ENCODE data around the gene TRIM7.
"Not testable (repeated sequence)": the region's sequence is repeated elsewhere in the genome, so short reads cannot be mapped to it uniquely, and the experiment has no call there.

Gene TRIM7

DNA sequence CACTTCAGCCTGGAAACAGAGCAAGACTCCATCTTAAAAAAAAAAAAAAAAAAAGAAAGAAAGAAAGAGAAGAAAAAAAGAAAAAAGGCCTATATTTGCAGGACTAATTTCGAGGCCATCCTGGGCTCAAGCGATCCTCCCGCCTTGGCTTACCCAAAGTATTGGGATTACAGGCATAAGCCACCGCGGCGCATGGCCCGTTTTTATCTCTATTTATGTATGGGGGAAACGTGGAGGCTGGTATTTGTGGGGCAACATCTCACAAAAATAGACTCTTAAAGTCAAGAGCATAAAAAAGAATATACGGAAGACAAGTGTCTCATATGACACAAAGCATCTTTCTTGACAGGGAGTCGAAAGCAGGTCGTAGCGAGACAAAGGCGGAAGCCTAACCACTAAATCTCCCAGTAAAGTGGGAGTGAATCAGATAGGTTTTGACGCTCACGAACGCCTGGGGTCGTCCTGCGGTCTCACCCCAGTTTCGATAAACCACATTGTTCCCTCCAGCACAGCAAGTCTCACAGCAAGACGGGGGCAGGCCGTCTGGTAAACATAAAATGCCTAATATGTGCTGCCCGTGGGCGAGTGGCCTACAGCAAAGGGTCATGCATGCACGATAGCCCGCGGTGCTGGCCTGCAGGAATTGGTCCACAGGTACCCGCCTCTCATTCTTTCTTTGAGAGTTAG is 16.3 kb upstream of the TRIM7 start:
- Histone ChIP-seq H3K4me1 (ENCODE audit: control insufficient read depth in 2 of 2, insufficient read depth in 2 of 2, low read length in 2 of 2) (peaks cover 15 to 17% of the 10 kb centered on the region in 2 donors), H3K4me3 (ENCODE audit: low read length in 2 of 2) (peak overlapping the region in 1 of 2 donors; percentile 83), H3K9me3 (ENCODE audit: control insufficient read depth in 2 of 2, low read length in 2 of 2) (no peaks in the 10 kb centered on the region), H3K27me3 (ENCODE audit: control insufficient read depth in 2 of 2, insufficient read depth in 2 of 2, low read length in 2 of 2) (no peaks in the 10 kb centered on the region), H3K27ac (ENCODE audit: low read depth in 2 of 2, low read length in 2 of 2) (peak overlapping the region in 1 of 2 donors; percentile 99), H3K9ac (ENCODE audit: low read depth in 1 of 2, low read length in 2 of 2) (no peak overlapping the region), H3K36me3 (ENCODE audit: control insufficient read depth in 2 of 2, insufficient read depth in 2 of 2, low read length in 2 of 2) (no peaks in the 10 kb centered on the region)

DNA sequence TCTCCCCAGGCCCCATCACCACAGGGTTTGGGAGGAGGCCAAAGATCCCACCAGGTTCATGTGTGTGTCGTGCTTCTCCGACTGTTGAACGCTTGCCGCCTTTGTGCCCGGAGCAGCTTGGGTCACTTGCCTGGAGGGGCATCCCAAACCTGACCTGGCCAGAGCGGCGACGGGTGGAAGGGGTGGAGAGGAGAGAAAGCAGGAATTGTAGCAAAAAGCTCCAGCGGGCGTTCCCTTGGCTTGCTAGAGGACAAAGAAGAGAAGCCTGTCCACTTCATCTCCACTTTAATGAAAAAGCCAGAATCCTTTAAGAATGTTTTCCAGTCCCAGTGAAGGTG is 15.2 kb upstream of the TRIM7 start:
- H3K4me1 ChIP-seq (ENCODE audit: control insufficient read depth in 2 of 2, insufficient read depth in 2 of 2, low read length in 2 of 2) = peaks cover 16 to 17% of the 10 kb centered on the region in 2 donors
- H3K9ac ChIP-seq (ENCODE audit: low read depth in 1 of 2, low read length in 2 of 2) = no peak overlapping the region
- H3K4me3 ChIP-seq (ENCODE audit: low read length in 2 of 2) = no peak overlapping the region
- no peaks in the 10 kb centered on the region for H3K27me3 ChIP-seq (ENCODE audit: control insufficient read depth in 2 of 2, insufficient read depth in 2 of 2, low read length in 2 of 2)
- no peaks in the 10 kb centered on the region for H3K36me3 ChIP-seq (ENCODE audit: control insufficient read depth in 2 of 2, insufficient read depth in 2 of 2, low read length in 2 of 2)
- no peaks in the 10 kb centered on the region for H3K9me3 ChIP-seq (ENCODE audit: control insufficient read depth in 2 of 2, low read length in 2 of 2)
- no peak overlapping the region for H3K27ac ChIP-seq (ENCODE audit: low read depth in 2 of 2, low read length in 2 of 2)

DNA sequence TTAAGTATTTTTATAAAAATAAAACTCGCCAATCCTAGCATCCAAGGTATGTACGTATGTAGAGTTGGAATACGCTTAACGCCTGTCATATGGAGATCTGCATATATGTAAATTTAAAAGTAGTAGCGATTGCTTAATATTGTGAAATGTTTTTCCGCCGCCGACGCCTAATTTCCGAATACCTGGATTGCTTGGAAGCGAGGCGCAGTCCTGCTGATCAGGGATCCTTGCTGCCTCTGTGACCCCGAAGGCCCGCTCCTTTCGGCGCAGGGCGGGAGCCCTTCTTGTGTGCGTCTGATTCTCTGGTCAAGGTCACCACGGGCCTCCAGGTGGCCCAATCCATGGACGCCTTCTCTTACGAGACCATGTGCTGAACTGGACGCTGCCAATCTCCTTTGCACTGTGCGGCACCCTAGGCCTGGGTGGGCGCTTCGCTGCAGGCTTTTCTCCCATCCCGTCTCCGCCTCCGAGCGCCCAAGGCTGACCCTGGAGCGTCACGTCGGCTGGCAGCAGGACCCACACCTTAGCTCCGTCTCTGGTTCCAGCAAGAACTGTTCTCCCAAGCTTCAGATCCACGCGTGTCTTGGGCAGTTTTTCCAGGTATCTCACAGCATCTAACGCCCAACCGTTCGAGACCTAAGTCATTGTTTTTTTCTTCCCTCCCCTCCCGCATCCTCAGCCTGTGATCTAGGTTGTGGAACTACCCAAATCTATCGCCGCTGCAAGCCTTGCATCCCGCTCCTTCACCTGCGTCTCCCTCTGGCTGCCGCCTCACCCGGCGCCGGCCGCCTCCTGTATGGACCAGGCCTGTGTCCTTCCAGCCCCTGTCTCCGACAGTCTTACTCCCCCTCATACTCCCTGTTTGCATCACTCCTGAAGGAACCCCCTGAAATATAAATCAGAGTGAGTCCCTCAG is 14.5 kb upstream of the TRIM7 start:
- Histone ChIP-seq H3K36me3 (ENCODE audit: control insufficient read depth in 2 of 2, insufficient read depth in 2 of 2, low read length in 2 of 2) (no peaks in the 10 kb centered on the region), H3K9ac (ENCODE audit: low read depth in 1 of 2, low read length in 2 of 2) (no peak overlapping the region), H3K27me3 (ENCODE audit: control insufficient read depth in 2 of 2, insufficient read depth in 2 of 2, low read length in 2 of 2) (no peaks in the 10 kb centered on the region), H3K9me3 (ENCODE audit: control insufficient read depth in 2 of 2, low read length in 2 of 2) (no peaks in the 10 kb centered on the region), H3K4me3 (ENCODE audit: low read length in 2 of 2) (no peak overlapping the region), H3K4me1 (ENCODE audit: control insufficient read depth in 2 of 2, insufficient read depth in 2 of 2, low read length in 2 of 2) (peaks cover 16 to 17% of the 10 kb centered on the region in 2 donors), H3K27ac (ENCODE audit: low read depth in 2 of 2, low read length in 2 of 2) (no peak overlapping the region)

DNA sequence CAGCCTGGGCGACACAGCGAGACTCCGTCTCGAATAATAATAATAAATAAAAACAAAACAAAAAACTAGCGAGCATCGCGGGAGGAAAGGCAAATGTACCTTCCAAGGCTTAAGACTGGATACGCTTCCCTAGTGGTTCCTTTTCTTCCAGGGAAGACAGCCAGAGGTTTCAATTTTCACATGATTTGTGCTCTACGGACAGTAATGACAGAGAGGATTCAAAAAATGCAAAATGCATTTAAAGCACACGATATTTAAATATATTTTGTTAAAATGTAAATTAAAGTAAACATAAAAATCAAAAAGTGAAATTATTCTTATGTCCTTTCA is 13.8 kb upstream of the TRIM7 start:
- no peak overlapping the region for H3K27ac ChIP-seq (ENCODE audit: low read depth in 2 of 2, low read length in 2 of 2)

DNA sequence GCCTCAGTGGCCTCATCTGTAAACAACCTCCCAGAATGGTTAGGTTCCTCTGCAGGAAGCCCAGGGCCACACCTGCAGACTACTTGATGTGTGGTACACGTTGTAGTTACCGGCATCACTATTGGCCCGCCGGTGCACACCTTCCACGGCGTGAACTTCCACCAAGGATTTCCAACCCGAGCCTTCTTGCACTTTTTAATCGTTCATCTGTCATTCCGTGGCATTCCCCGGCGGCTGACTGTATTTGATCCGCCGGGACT is 12.7 kb upstream of the TRIM7 start:
- no peaks in the 10 kb centered on the region for H3K9me3 ChIP-seq (ENCODE audit: control insufficient read depth in 2 of 2, low read length in 2 of 2)
- H3K27me3 ChIP-seq (ENCODE audit: control insufficient read depth in 2 of 2, insufficient read depth in 2 of 2, low read length in 2 of 2) = no peaks in the 10 kb centered on the region
- no peaks in the 10 kb centered on the region for H3K36me3 ChIP-seq (ENCODE audit: control insufficient read depth in 2 of 2, insufficient read depth in 2 of 2, low read length in 2 of 2)
- H3K27ac ChIP-seq (ENCODE audit: low read depth in 2 of 2, low read length in 2 of 2) = peak overlapping the region; percentile 54 to 67
- peak overlapping the region; percentile 62 to 80 for H3K4me3 ChIP-seq (ENCODE audit: low read length in 2 of 2)
- H3K4me1 ChIP-seq (ENCODE audit: control insufficient read depth in 2 of 2, insufficient read depth in 2 of 2, low read length in 2 of 2) = peaks cover 10 to 14% of the 10 kb centered on the region in 2 donors
- H3K9ac ChIP-seq (ENCODE audit: low read depth in 1 of 2, low read length in 2 of 2) = peak overlapping the region; percentile 34 to 49

More for the DNA sequence above, 13.8 kb upstream of the TRIM7 start:
- H3K4me3 ChIP-seq (ENCODE audit: low read length in 2 of 2) = peak overlapping the region in 1 of 2 donors; percentile 15
- H3K9ac ChIP-seq (ENCODE audit: low read depth in 1 of 2, low read length in 2 of 2) = no peak overlapping the region
- H3K27me3 ChIP-seq (ENCODE audit: control insufficient read depth in 2 of 2, insufficient read depth in 2 of 2, low read length in 2 of 2) = no peaks in the 10 kb centered on the region
- no peaks in the 10 kb centered on the region for H3K9me3 ChIP-seq (ENCODE audit: control insufficient read depth in 2 of 2, low read length in 2 of 2)
- peaks cover 10 to 14% of the 10 kb centered on the region in 2 donors for H3K4me1 ChIP-seq (ENCODE audit: control insufficient read depth in 2 of 2, insufficient read depth in 2 of 2, low read length in 2 of 2)
- no peaks in the 10 kb centered on the region for H3K36me3 ChIP-seq (ENCODE audit: control insufficient read depth in 2 of 2, insufficient read depth in 2 of 2, low read length in 2 of 2)

DNA sequence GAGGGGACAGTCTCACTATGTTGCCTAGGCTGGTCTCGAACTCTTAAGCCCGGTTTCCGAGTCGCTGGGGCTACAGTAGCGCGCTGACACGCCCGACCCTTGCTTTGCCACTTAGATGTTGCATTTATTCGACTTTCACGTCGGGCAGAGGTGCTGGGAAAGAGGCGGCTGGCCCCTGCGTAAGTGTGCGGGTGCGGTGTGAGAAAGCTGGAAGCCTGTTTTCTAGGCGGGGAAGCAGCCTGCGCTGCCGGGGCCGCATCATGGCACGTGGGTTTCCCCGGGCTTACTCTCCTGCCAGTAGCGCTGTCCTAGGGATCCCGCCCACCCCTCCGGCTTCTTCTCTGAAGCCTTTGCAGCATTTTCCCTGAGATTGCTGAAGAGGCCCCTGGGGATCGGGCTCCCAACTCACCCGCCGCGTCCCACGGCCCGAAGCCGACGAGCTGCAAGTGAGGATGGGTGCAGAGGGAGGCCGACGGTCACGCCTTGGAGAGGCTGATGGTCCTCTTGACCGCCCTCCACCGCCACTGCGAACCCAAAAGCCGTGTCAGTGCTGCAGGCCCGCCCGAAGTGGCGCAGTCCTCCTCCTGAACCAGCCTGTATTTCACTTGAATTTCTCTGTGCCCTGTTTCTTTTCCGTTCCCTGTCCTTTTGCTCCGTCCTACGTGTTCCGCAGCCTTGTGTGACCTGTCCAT is 12.3 kb upstream of the TRIM7 start:
- peak overlapping the region; percentile 35 to 49 for H3K9ac ChIP-seq (ENCODE audit: low read depth in 1 of 2, low read length in 2 of 2)
- H3K27me3 ChIP-seq (ENCODE audit: control insufficient read depth in 2 of 2, insufficient read depth in 2 of 2, low read length in 2 of 2) = no peaks in the 10 kb centered on the region

DNA sequence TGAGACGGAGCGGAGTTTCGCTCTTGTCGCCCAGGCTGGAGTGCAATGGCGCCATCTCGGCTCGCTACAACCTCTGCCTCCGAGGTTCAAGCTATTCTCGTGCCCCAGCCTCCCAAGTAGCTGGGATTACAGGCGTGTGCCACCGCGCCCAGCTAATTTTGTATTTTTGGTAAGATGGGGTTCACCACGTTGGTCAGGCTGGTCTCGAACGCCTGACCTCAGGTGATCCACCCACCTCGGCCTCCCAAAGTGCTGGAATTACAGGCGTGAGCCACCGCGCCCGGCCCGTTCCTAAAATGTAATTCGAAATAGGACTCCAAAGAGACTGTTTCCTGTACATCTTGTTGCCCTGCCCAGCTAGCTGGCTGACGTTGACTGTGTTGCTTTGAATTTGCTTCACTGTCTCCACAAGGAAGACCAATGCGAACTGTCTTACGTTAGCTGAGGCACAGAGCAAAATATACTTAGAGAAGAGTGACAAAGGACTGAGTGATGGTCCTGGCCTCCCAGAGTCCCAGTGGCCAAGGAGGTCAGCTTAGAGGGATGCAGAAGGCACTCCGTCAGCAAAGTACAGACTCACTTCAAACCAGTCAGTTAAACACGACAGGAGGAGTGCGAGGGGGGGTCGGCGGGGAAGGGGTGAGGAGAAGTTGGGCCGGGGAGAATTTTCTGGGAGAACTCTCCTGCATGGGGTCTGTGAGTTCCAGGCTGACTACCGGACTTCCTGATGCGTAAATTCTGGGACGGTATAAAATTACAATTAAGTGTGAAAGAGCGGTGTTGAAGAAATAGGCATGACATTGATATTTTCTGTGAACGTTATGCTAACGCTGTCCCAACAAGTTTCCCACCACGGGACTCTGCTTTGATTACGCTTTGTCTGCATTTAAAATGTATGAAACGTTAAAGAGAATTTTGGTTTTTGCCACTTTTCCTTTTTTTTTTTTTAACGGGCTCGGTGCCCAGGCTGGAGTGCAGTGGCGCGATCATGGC is 11.3 kb upstream of the TRIM7 start:
- Histone ChIP-seq H3K9ac (ENCODE audit: low read depth in 1 of 2, low read length in 2 of 2) (peak overlapping the region; percentile 1 to 41), H3K27ac (ENCODE audit: low read depth in 2 of 2, low read length in 2 of 2) (peak overlapping the region in 1 of 2 donors; percentile 23), H3K4me1 (ENCODE audit: control insufficient read depth in 2 of 2, insufficient read depth in 2 of 2, low read length in 2 of 2) (peaks cover 10 to 11% of the 10 kb centered on the region in 2 donors), H3K27me3 (ENCODE audit: control insufficient read depth in 2 of 2, insufficient read depth in 2 of 2, low read length in 2 of 2) (no peaks in the 10 kb centered on the region), H3K9me3 (ENCODE audit: control insufficient read depth in 2 of 2, low read length in 2 of 2) (no peaks in the 10 kb centered on the region), H3K36me3 (ENCODE audit: control insufficient read depth in 2 of 2, insufficient read depth in 2 of 2, low read length in 2 of 2) (no peaks in the 10 kb centered on the region), H3K4me3 (ENCODE audit: low read length in 2 of 2) (peak overlapping the region; percentile 62 to 72)

More for the DNA sequence above, 12.3 kb upstream of the TRIM7 start:
- Histone ChIP-seq H3K36me3 (ENCODE audit: control insufficient read depth in 2 of 2, insufficient read depth in 2 of 2, low read length in 2 of 2) (no peaks in the 10 kb centered on the region), H3K4me3 (ENCODE audit: low read length in 2 of 2) (peak overlapping the region; percentile 62 to 80), H3K9me3 (ENCODE audit: control insufficient read depth in 2 of 2, low read length in 2 of 2) (no peaks in the 10 kb centered on the region), H3K27ac (ENCODE audit: low read depth in 2 of 2, low read length in 2 of 2) (peak overlapping the region; percentile 54 to 67), H3K4me1 (ENCODE audit: control insufficient read depth in 2 of 2, insufficient read depth in 2 of 2, low read length in 2 of 2) (peaks cover 10 to 11% of the 10 kb centered on the region in 2 donors)

DNA sequence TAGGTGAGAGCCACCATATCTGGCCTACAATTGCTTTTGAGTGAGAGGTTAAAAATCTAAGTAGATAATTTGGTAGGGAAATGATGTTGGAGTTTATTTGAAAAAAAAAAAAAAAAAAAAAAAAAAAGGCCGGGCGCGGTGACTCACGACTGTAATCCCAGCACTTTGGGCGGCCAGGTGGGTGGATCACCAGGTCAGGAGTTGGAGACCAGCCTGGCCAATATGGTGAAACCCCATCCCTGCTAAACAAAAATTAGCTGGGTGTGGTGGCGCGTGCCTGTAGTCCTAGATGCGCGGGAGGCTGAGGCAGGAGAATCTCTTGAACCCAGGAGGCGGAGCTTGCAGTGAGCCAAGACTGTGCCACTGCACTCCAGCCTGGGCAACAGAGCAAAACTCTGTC is 9.3 kb upstream of the TRIM7 start:
- not testable (repeated sequence) for H3K27ac ChIP-seq (ENCODE audit: low read depth in 2 of 2, low read length in 2 of 2); H3K27me3 ChIP-seq (ENCODE audit: control insufficient read depth in 2 of 2, insufficient read depth in 2 of 2, low read length in 2 of 2)
- peaks cover 10 to 11% of the 10 kb centered on the region in 2 donors for H3K4me1 ChIP-seq (ENCODE audit: control insufficient read depth in 2 of 2, insufficient read depth in 2 of 2, low read length in 2 of 2)

DNA sequence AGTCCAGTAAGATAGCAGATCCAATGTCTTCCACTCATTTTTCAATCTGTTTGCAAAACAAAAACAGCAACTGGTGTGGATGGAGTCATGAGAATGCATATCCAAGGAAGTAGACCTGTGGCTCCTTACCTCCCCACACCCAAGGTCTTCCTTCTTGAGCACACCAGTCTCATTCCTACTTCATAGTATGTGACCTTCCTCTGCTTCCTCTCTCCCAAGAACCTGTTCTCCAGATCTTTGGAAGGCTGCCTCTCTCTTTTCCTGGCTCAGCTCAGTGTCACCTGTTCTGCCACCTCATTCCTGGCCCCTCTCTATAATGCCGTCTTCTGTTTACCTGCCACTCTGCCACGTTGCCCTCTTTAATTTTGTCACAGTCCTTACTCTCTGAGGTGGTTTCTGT is 7.9 kb upstream of the TRIM7 start:
- Histone ChIP-seq H3K27me3 (ENCODE audit: control insufficient read depth in 2 of 2, insufficient read depth in 2 of 2, low read length in 2 of 2) (no peaks in the 10 kb centered on the region), H3K4me3 (ENCODE audit: low read length in 2 of 2) (no peak overlapping the region), H3K4me1 (ENCODE audit: control insufficient read depth in 2 of 2, insufficient read depth in 2 of 2, low read length in 2 of 2) (peaks cover 7 to 10% of the 10 kb centered on the region in 2 donors), H3K27ac (ENCODE audit: low read depth in 2 of 2, low read length in 2 of 2) (no peak overlapping the region), H3K36me3 (ENCODE audit: control insufficient read depth in 2 of 2, insufficient read depth in 2 of 2, low read length in 2 of 2) (no peaks in the 10 kb centered on the region), H3K9me3 (ENCODE audit: control insufficient read depth in 2 of 2, low read length in 2 of 2) (no peaks in the 10 kb centered on the region), H3K9ac (ENCODE audit: low read depth in 1 of 2, low read length in 2 of 2) (no peak overlapping the region)

More for the DNA sequence above, 9.3 kb upstream of the TRIM7 start:
- not testable (repeated sequence) for H3K9ac ChIP-seq (ENCODE audit: low read depth in 1 of 2, low read length in 2 of 2); H3K9me3 ChIP-seq (ENCODE audit: control insufficient read depth in 2 of 2, low read length in 2 of 2); H3K36me3 ChIP-seq (ENCODE audit: control insufficient read depth in 2 of 2, insufficient read depth in 2 of 2, low read length in 2 of 2); H3K4me3 ChIP-seq (ENCODE audit: low read length in 2 of 2)

All from mucosa of rectum (tissue), 2 donors.